ENCODE measurements around the gene ZNF507.

- no peak for TF ChIP-seq CTCF (conservative IDR thresholded peaks at IDR 0.05)
- no peak for TF ChIP-seq EZH2 (IDR thresholded peaks at IDR 0.05; ENCODE audit: low read depth)
These were observed 29.4 kb upstream of the ZNF507 start for GRCh38 chr19:32316034-32316433.
